GM12878 (cell line): Measurements from ENCODE around the gene BRINP2. TPM values are rescaled to one million over a fixed set of nuclear protein-coding genes. Genes with fewer than 3 reads are reported as not detected.

Source experiments
- ATAC-seq: fragments of 200-7000 bp; cut with Tn5 transposase; 3 replicates; pipeline ENCODE4 v1.9.1; 2020; ENCODE audit warnings: mild to moderate bottlenecking, moderate library complexity
- BruUV-seq: library from RNA; stranded (reverse); fragments of 400-500 nt; replicated peaks from 2 replicates; lab custom pipeline; 2021; lab: Mats Ljungman, UMichigan
- CTCF ChIA-PET: fragments of 300-600 bp; sonication (Branson Sonifier 250); formaldehyde crosslinking; extraction: SDS; loops from one replicate; lab custom pipeline; 2021; ENCODE audit warnings: inconsistent platforms; lab: Yijun Ruan, JAX
- POLR2A ChIA-PET: fragments of 350-600 bp; formaldehyde crosslinking; extraction: SDS; loops from one replicate; lab custom pipeline; 2021; ENCODE audit warnings: inconsistent platforms; lab: Charles Lee
- RAD21 ChIA-PET: fragments of 300-600 bp; sonication (Branson Sonifier 250); formaldehyde crosslinking; loops from one replicate; lab custom pipeline; 2023; ENCODE audit warnings: antibody characterized with exemption; ENCODE audit not compliant: unreplicated experiment; lab: Charles Lee
- SMC1A ChIA-PET: fragments of 300-600 bp; sonication (Branson Sonifier 250); formaldehyde crosslinking; loops from one replicate; lab custom pipeline; 2023; ENCODE audit not compliant: unreplicated experiment, uncharacterized antibody; lab: Charles Lee
- DNase-seq: peaks from one replicate; pipeline ENCODE4 v3.0.0-alpha.2; 2011; ENCODE audit warnings: low read depth, low spot score
- FAIRE-seq: peaks from 3 replicates; lab custom pipeline; 2011; peaks lifted over from hg19 to GRCh38; lab: Jason Lieb, UNC
- H2AFZ ChIP-seq: 2 replicates; pipeline ENCODE4 v1.6.0; 2011; ENCODE audit warnings: low read depth, low read length, control low read depth; ENCODE audit not compliant: control insufficient read depth
- H3K27ac ChIP-seq: 2 replicates; pipeline ENCODE4 v1.5.1; 2011; ENCODE audit warnings: control low read depth; ENCODE audit not compliant: control insufficient read depth, insufficient read depth
- H3K27me3 ChIP-seq, 2 experiments: replicated peaks in 1 of 2; 2 replicates each; pipeline versions ENCODE4 v1.6.0 to v1.6.1; 2011; ENCODE audit warnings: low read length in 1 of 2; ENCODE audit not compliant: control insufficient read depth in 2 of 2, insufficient read depth in 2 of 2
- H3K36me3 ChIP-seq, 2 experiments: 2 replicates each; pipeline ENCODE4 v1.5.1; 2011; ENCODE audit warnings: low read length in 1 of 2; ENCODE audit not compliant: control insufficient read depth in 2 of 2, insufficient read depth in 2 of 2
- H3K4me1 ChIP-seq: 2 replicates; pipeline ENCODE4 v1.6.1; 2011; ENCODE audit warnings: mild to moderate bottlenecking, low read length, moderate library complexity, mixed read lengths; ENCODE audit not compliant: control insufficient read depth, insufficient read depth
- H3K4me2 ChIP-seq: 2 replicates; pipeline ENCODE4 v1.6.0; 2011; ENCODE audit warnings: control low read depth; ENCODE audit not compliant: control insufficient read depth, insufficient read depth
- H3K4me3 ChIP-seq: fragments of 200-600 bp; sonication (generic); 2 replicates; pipeline ENCODE4 v1.5.1; 2016
- H3K79me2 ChIP-seq: 2 replicates; pipeline ENCODE4 v1.6.0; 2011; ENCODE audit warnings: low read length; ENCODE audit not compliant: control insufficient read depth, insufficient read depth
- H3K9ac ChIP-seq: 2 replicates; pipeline ENCODE4 v1.8.0; 2011; ENCODE audit warnings: low read length, control low read depth, mixed read lengths; ENCODE audit not compliant: control insufficient read depth, insufficient read depth
- H3K9me3 ChIP-seq: replicated peaks from 3 replicates; pipeline ENCODE4 v1.5.1; 2011; ENCODE audit warnings: mild to moderate bottlenecking, low read length; ENCODE audit not compliant: control insufficient read depth, insufficient read depth
- H4K20me1 ChIP-seq: 2 replicates; pipeline ENCODE4 v1.6.0; 2011; ENCODE audit not compliant: control insufficient read depth, insufficient read depth
- CBX5 ChIP-seq: sonication (generic); IDR thresholded peaks from 2 replicates; pipeline ENCODE4 v1.6.1; 2016; ENCODE audit warnings: low read depth, moderate library complexity, mild to moderate bottlenecking, inconsistent platforms
- MYC ChIP-seq: IDR thresholded peaks from 2 replicates; pipeline ENCODE4 v1.6.1; 2011; ENCODE audit warnings: mild to moderate bottlenecking, low read length, moderate library complexity, inconsistent platforms; ENCODE audit not compliant: insufficient read depth, insufficient replicate concordance, insufficient read length, severe bottlenecking
- TAF1 ChIP-seq: IDR thresholded peaks from 2 replicates; pipeline ENCODE4 v1.6.1; 2011; ENCODE audit warnings: mild to moderate bottlenecking, low read depth, low read length, borderline replicate concordance
- ZSCAN29 ChIP-seq: fragments of 450-650 bp; IDR thresholded peaks from 2 replicates; pipeline ENCODE4 v1.6.1; 2017; ENCODE audit warnings: mild to moderate bottlenecking, moderate library complexity
- WGBS: methylation state at CpG from one replicate; pipeline ENCODE4 v1.1.6; 2016; ENCODE audit warnings: low lambda C conversion rate; ENCODE audit not compliant: insufficient replicate concordance, insufficient coverage; ENCODE audit errors: missing lambda C conversion rate; 5-methylcytosine and 5-hydroxymethylcytosine counted together
- in situ Hi-C: fragments of 300-500 bp; cut with MboI; formaldehyde crosslinking; loops from 9 replicates; pipeline ENCODE4 v1.14.3; 2018; ENCODE audit warnings: mixed read lengths
- intact Hi-C: fragments of 100-400 bp; cut with micrococcal nuclease; formaldehyde crosslinking; loops from one replicate; pipeline ENCODE4 v1.14.2; 2022; ENCODE audit not compliant: unreplicated experiment
- polyA plus RNA-seq, 11 experiments: library from polyadenylated mRNA; depleted of rRNA in 4 of 11; unstranded in 6 of 11; stranded (reverse) in 5 of 11; fragments of >200 nt; fragmentation: Nextera tagmentation in 4 of 11; fragmentation: Illumina TruSeq in 1 of 11; extraction: Ambion mirVana in 4 of 11; extraction: Trizol in 1 of 11; gene quantifications; 1 replicate in 1 of 11; 2 replicates in 10 of 11; pipeline versions ENCODE4 v1.2.1 to v1.2.3, GENCODE V29; 2011 to 2016; ENCODE audit warnings: inconsistent platforms in 2 of 11, missing spikeins in 2 of 11, low read depth in 1 of 11
- total RNA-seq, 4 experiments: library from RNA; depleted of rRNA in 3 of 4; stranded (reverse); fragments of >200 nt in 3 of 4; fragmentation: Illumina TruSeq in 1 of 4; extraction: Trizol in 1 of 4; gene quantifications; 2 replicates each; pipeline versions ENCODE4 v1.2.1 to v1.2.3, GENCODE V29; 2013 to 2021
- TF ChIP-seq, protein P1 (sequence below): fragments of 450-650 bp; formaldehyde crosslinking; IDR thresholded peaks from 2 replicates; pipeline ENCODE4 v1.5.0; 2022; ENCODE audit warnings: mild to moderate bottlenecking, missing genetic modification characterization
- TF ChIP-seq, protein P2 (sequence below): IDR thresholded peaks from 2 replicates; pipeline ENCODE4 v1.6.1; 2011; ENCODE audit warnings: borderline replicate concordance, low read depth, mild to moderate bottlenecking, moderate library complexity, low read length; ENCODE audit not compliant: insufficient read depth, poor library complexity, severe bottlenecking

Gene BRINP2
- total and polyA plus RNA-seq, 10 of the 15 experiments (the other 5 are each of a cell fraction or from before 2014, with no cell fraction given): 0.03 TPM; not detected in 9

DNA sequence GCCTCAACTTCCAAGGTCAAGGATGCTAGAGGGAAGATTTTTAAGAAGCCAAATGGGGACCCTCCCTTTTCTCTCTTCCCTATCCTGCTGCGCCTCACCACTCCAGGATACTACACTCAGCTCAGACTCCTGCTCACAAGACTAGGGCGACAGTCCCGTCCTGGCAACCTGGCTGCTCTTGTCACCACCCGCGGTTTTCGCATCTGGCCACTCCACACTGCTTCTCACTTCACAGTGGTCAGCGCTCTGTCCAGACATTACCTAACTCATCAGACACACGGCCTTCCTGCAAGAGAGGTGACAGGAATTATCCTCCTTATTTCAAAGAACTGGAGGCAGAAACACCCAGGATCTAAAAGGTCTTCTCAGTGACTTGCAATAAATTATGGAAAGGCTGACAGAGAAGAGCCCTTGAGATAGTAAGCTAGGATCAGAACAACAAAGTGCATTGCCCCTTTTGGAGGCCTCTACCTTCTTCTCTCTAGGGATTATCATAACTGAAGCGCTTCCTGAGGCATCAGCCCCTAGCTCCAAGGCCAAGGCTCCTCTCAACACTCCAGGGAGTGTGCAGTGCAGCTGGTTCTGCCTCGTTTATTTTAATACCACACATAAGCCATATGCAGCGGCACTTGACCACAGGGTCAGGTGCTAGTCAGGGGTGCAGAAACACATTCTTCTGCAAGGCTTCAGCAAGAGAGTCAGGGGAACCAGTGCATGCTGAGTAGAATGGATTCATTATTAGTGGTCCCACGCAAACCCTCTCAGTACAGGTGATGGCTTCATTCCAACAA is 48.1 kb upstream of the BRINP2 start:
- no peak for ATAC-seq

More for the DNA sequence above, 48.1 kb upstream of the BRINP2 start:
- Histone ChIP-seq H3K4me2 (no peak overlapping the region), H3K27ac (no peak overlapping the region), H4K20me1 (no peaks in the 10 kb centered on the region), H3K4me3 (no peak overlapping the region), H2AFZ (no peak overlapping the region), H3K9me3 (no peaks in the 10 kb centered on the region), H3K4me1 (no peaks in the 10 kb centered on the region), H3K36me3 (no peaks in the 10 kb centered on the region), H3K79me2 (no peaks in the 10 kb centered on the region), H3K9ac (no peak overlapping the region), H3K27me3 (no peaks in the 10 kb centered on the region)
- intact Hi-C loops: no loop called here
- TF ChIP-seq, protein P1, sequence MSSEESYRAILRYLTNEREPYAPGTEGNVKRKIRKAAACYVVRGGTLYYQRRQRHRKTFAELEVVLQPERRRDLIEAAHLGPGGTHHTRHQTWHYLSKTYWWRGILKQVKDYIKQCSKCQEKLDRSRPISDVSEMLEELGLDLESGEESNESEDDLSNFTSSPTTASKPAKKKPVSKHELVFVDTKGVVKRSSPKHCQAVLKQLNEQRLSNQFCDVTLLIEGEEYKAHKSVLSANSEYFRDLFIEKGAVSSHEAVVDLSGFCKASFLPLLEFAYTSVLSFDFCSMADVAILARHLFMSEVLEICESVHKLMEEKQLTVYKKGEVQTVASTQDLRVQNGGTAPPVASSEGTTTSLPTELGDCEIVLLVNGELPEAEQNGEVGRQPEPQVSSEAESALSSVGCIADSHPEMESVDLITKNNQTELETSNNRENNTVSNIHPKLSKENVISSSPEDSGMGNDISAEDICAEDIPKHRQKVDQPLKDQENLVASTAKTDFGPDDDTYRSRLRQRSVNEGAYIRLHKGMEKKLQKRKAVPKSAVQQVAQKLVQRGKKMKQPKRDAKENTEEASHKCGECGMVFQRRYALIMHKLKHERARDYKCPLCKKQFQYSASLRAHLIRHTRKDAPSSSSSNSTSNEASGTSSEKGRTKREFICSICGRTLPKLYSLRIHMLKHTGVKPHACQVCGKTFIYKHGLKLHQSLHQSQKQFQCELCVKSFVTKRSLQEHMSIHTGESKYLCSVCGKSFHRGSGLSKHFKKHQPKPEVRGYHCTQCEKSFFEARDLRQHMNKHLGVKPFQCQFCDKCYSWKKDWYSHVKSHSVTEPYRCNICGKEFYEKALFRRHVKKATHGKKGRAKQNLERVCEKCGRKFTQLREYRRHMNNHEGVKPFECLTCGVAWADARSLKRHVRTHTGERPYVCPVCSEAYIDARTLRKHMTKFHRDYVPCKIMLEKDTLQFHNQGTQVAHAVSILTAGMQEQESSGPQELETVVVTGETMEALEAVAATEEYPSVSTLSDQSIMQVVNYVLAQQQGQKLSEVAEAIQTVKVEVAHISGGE: no peak
- TF ChIP-seq TAF1: no peak
- TF ChIP-seq ZSCAN29: no peak
- TF ChIP-seq MYC: no peak
- no peak for TF ChIP-seq CBX5
- TF ChIP-seq, protein P2, sequence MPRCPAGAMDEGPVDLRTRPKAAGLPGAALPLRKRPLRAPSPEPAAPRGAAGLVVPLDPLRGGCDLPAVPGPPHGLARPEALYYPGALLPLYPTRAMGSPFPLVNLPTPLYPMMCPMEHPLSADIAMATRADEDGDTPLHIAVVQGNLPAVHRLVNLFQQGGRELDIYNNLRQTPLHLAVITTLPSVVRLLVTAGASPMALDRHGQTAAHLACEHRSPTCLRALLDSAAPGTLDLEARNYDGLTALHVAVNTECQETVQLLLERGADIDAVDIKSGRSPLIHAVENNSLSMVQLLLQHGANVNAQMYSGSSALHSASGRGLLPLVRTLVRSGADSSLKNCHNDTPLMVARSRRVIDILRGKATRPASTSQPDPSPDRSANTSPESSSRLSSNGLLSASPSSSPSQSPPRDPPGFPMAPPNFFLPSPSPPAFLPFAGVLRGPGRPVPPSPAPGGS: no peak
- in situ Hi-C loops: no loop called here
- SMC1A ChIA-PET: no interaction called here
- BruUV-seq: no TSS peak
- POLR2A ChIA-PET: no interaction called here
- RAD21 ChIA-PET: no interaction called here
- CTCF ChIA-PET: no interaction called here
- DNase-seq: no peak
- FAIRE-seq: no peak
- 26% methylated on average over 11 of the region's 12 CpGs for WGBS
